ENCODE results near the gene ARL6. TPM values are rescaled to one million over a fixed set of nuclear protein-coding genes. Genes with fewer than 3 reads are reported as not detected.

The ARL6 gene
- 3.3 and 6.1 TPM in 2 replicates for total RNA-seq

GRCh38 chr3:97764407-97765238 is at the start of gene ARL6:
ARL6 (plus strand) TSS chr3:97764758; CDS start chr3:97768108, 3,350 bp downstream.

GRCh38 chr3:97821774-97822358 is 57.3 kb downstream of the ARL6 start, which contains the start of gene CRYBG3:
CRYBG3 (plus strand) TSS chr3:97822011; CDS start chr3:97822207, 196 bp downstream.

Other genes with a start within 250 kb of the ARL6 start
- 5.2 TPM in 2 replicates for gene CRYBG3, start 57.3 kb downstream of the ARL6 start, total RNA-seq
- 17.1 and 18.9 TPM in 2 replicates for gene RIOX2, start 207.7 kb downstream of the ARL6 start, total RNA-seq